HCT116 (cell line): ENCODE measurements around the gene TACC2. TPM values are rescaled to one million over a fixed set of nuclear protein-coding genes. Genes with fewer than 3 reads are reported as not detected.
"Not testable (repeated sequence)": the region's sequence is repeated elsewhere in the genome, so short reads cannot be mapped to it uniquely, and the experiment has no call there.

ENCODE experiments used
- ATAC-seq: fragments of 200-7000 bp; cut with Tn5 transposase; 2 replicates; pipeline ENCODE4 v1.9.1; 2020; ENCODE audit warnings: mild to moderate bottlenecking, moderate library complexity
- BruUV-seq: library from RNA; stranded (reverse); fragments of 400-500 nt; replicated peaks from 2 replicates; lab custom pipeline; 2021; lab: Mats Ljungman, UMichigan
- CTCF ChIA-PET: fragments of 300-600 bp; sonication (Branson Sonifier 250); formaldehyde crosslinking; loops from one replicate; lab custom pipeline; 2021; ENCODE audit warnings: antibody characterized with exemption; lab: Charles Lee
- POLR2A ChIA-PET: fragments of 300-600, 350-600 bp; sonication (Branson Sonifier 250); formaldehyde crosslinking; loops from one replicate; lab custom pipeline; 2021; ENCODE audit warnings: antibody characterized with exemption; lab: Charles Lee
- RAD21 ChIA-PET, 2 experiments: fragments of 300-600 bp; sonication (Branson Sonifier 250); formaldehyde crosslinking; loops; one replicate each; lab custom pipeline; 2023; ENCODE audit warnings: low total read pairs in 2 of 2; ENCODE audit not compliant: uncharacterized antibody in 2 of 2, unreplicated experiment in 2 of 2, low non-redundant PET in 1 of 2; lab: Charles Lee
- DNase-seq: peaks from one replicate; pipeline ENCODE4 v3.0.0-alpha.2; 2010; ENCODE audit warnings: low read depth, low spot score
- H2AFZ ChIP-seq: fragments of 200-600 bp; shearing (Covaris generic), sonication (generic); 2 replicates; pipeline ENCODE4 v1.6.1; 2017; ENCODE audit warnings: low read depth, mixed run types, mixed read lengths, antibody characterized with exemption, low read length; ENCODE audit not compliant: poor library complexity, severe bottlenecking
- H3K27ac ChIP-seq: 2 replicates; pipeline ENCODE4 v1.5.1; 2012; ENCODE audit warnings: low read depth, low read length
- H3K27me3 ChIP-seq: fragments of 200-600 bp; sonication (generic); 2 replicates; pipeline ENCODE4 v1.6.1; 2016; ENCODE audit warnings: mixed run types, low read length, mixed read lengths; ENCODE audit not compliant: insufficient read depth
- H3K36me3 ChIP-seq, 2 experiments: fragments of 200-500 bp in 1 of 2; fragments of 200-600 bp in 1 of 2; sonication (Bioruptor generic) in 1 of 2; sonication (generic) in 1 of 2; 2 replicates each; pipeline versions ENCODE4 v1.5.1 to v1.6.1; 2014 to 2016; ENCODE audit warnings: low read length in 2 of 2, inconsistent platforms in 1 of 2, mixed read lengths in 1 of 2, mixed run types in 1 of 2; ENCODE audit not compliant: insufficient read depth in 2 of 2, control insufficient read depth in 1 of 2
- H3K4me1 ChIP-seq, 2 experiments: fragments of 200-600 bp in 1 of 2; sonication (generic) in 1 of 2; 2 replicates each; pipeline versions ENCODE4 v1.5.1 to v1.6.1; 2012 to 2017; ENCODE audit warnings: low read length in 2 of 2, inconsistent platforms in 1 of 2, mild to moderate bottlenecking in 1 of 2, mixed read lengths in 1 of 2, mixed run types in 1 of 2, moderate library complexity in 1 of 2; ENCODE audit not compliant: insufficient read depth in 2 of 2, control insufficient read depth in 1 of 2
- H3K4me2 ChIP-seq: fragments of 200-600 bp; sonication (generic); 2 replicates; pipeline ENCODE4 v1.6.1; 2017; ENCODE audit warnings: mixed run types, low read length, mixed read lengths
- H3K4me3 ChIP-seq, 2 experiments: fragments of 200-600 bp in 1 of 2; sonication (generic) in 1 of 2; replicated peaks in 1 of 2; 2 replicates each; pipeline ENCODE4 v1.5.1; 2011 to 2016; ENCODE audit warnings: low read length in 2 of 2, control low read depth in 1 of 2, low read depth in 1 of 2, mild to moderate bottlenecking in 1 of 2, mixed read lengths in 1 of 2, mixed run types in 1 of 2
- H3K79me2 ChIP-seq: fragments of 200-600 bp; sonication (generic); 2 replicates; pipeline ENCODE4 v1.6.1; 2017; ENCODE audit warnings: mild to moderate bottlenecking, mixed run types, low read length, moderate library complexity, mixed read lengths; ENCODE audit not compliant: insufficient read depth
- H3K9ac ChIP-seq: fragments of 200-600 bp; sonication (generic); 2 replicates; pipeline ENCODE4 v1.6.1; 2016; ENCODE audit warnings: low read length, mixed read lengths
- H3K9me2 ChIP-seq: fragments of 200-600 bp; sonication (generic), shearing (Covaris generic); 2 replicates; pipeline ENCODE4 v1.6.1; 2017; ENCODE audit warnings: mixed run types, mild to moderate bottlenecking, moderate library complexity; ENCODE audit not compliant: insufficient read depth
- H3K9me3 ChIP-seq, 2 experiments: fragments of 200-500 bp in 1 of 2; fragments of 200-600 bp in 1 of 2; sonication (Bioruptor generic) in 1 of 2; sonication (generic) in 1 of 2; 2 replicates each; pipeline ENCODE4 v1.6.1; 2014 to 2017; ENCODE audit warnings: low read length in 2 of 2, mixed read lengths in 2 of 2, inconsistent platforms in 1 of 2, low read depth in 1 of 2, mild to moderate bottlenecking in 1 of 2, mixed run types in 1 of 2, moderate library complexity in 1 of 2; ENCODE audit not compliant: control insufficient read depth in 1 of 2, insufficient read depth in 1 of 2
- H4K20me1 ChIP-seq: fragments of 200-600 bp; sonication (generic), shearing (Covaris generic); 2 replicates; pipeline ENCODE4 v1.6.1; 2017; ENCODE audit warnings: mixed run types, mild to moderate bottlenecking, moderate library complexity; ENCODE audit not compliant: insufficient read depth
- POLR2A ChIP-seq: IDR thresholded peaks from 2 replicates; pipeline ENCODE4 v1.7.0; 2011; ENCODE audit warnings: borderline replicate concordance; ENCODE audit not compliant: insufficient read depth, insufficient read length; ENCODE audit errors: extremely low read depth
- POLR2AphosphoS5 ChIP-seq: IDR thresholded peaks from 2 replicates; pipeline ENCODE4 v1.6.1; 2011; ENCODE audit warnings: mild to moderate bottlenecking, low read depth, low read length, moderate library complexity
- intact Hi-C: fragments of 100-400 bp; cut with micrococcal nuclease; formaldehyde crosslinking; loops from 2 replicates; pipeline ENCODE4 v1.10.0; 2022
- total RNA-seq: library from RNA; stranded (reverse); gene quantifications from one replicate; pipeline ENCODE4 v1.2.1, GENCODE V29; 2021; ENCODE audit not compliant: unreplicated experiment

TACC2 gene
- total RNA-seq, 1 experiment from 2014 or later, result 38.6 TPM

DNA sequence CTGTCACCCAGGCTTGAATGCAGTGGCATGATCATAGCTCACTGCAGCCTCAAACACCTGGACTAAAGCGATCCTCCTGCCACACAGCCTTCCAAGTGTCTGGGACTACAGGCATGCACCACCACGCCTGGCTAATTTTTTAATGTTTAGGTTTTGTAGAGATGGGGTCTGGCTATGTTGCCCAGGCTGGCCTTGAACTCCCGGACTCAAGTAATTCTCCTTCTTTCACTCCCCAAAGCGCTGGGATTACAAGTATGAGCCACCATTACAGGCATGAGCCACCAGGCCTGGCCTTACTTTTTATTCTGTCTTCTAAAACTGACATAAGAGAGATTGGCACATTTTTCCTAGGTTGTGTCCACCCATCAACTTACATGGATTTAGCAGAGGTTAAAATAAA is 33.3 kb downstream of the TACC2 start:
- no peaks in the 10 kb centered on the region for H3K36me3 ChIP-seq
- no peak for TF ChIP-seq POLR2AphosphoS5
- TF ChIP-seq POLR2A, result no peak
- intact Hi-C loops, result no loop called here
- no peak overlapping the region for H3K4me3 ChIP-seq
- RAD21 ChIA-PET, result no interaction called here
- no peak overlapping the region for H3K27ac ChIP-seq
- ATAC-seq, result no peak
- CTCF ChIA-PET, result no interaction called here
- no peaks in the 10 kb centered on the region for H3K79me2 ChIP-seq
- no peak for DNase-seq
- H3K4me1 ChIP-seq, result no peaks in the 10 kb centered on the region
- H3K9me3 ChIP-seq, result no peaks in the 10 kb centered on the region
- POLR2A ChIA-PET, result no interaction called here
- no peak overlapping the region for H3K4me2 ChIP-seq
- H3K9me2 ChIP-seq, result no peaks in the 10 kb centered on the region
- no TSS peak for BruUV-seq
- no peaks in the 10 kb centered on the region for H4K20me1 ChIP-seq
- H3K27me3 ChIP-seq, result no peaks in the 10 kb centered on the region
- no peak overlapping the region for H2AFZ ChIP-seq
- H3K9ac ChIP-seq, result no peak overlapping the region

DNA sequence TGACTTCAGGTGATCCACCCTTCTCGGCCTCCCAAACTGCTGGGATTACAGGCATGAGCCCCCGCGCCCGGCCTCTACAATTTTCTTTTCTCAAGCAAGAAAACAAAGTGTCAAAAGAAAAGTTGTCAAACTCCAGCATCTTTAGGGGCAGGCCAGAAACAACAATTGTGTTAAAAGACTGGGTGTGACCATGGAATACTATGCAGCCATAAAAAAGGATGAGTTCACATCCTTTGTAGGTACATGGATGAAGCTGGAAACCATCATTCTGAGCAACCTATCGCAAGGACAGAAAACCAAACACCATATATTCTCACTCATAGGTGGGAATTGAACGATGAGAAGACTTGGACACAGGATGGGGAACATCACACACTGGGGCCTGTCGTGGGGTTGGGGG is 34.3 kb downstream of the TACC2 start:
- BruUV-seq, ATAC-seq, H3K27me3 ChIP-seq, POLR2A ChIA-PET, H3K9me3 ChIP-seq, H3K4me2 ChIP-seq, DNase-seq, RAD21 ChIA-PET, H3K4me3 ChIP-seq, H3K9ac ChIP-seq, intact Hi-C loops, H3K27ac ChIP-seq, H2AFZ ChIP-seq, H3K9me2 ChIP-seq, H3K79me2 ChIP-seq, H3K4me1 ChIP-seq, H3K36me3 ChIP-seq, H4K20me1 ChIP-seq, CTCF ChIA-PET: not testable (repeated sequence)
